Measurements from ENCODE around the gene NFIL3. TPM values are rescaled to one million over a fixed set of nuclear protein-coding genes. Genes with fewer than 3 reads are reported as not detected.

NFIL3 gene
- total and polyA plus RNA-seq, 2 of the 8 experiments (the other 6 are each of a cell fraction or from before 2014, with no cell fraction given), result 3.4 to 13.5 TPM

GRCh38 chr9:91371894-91372293 lies 51.7 kb downstream of the NFIL3 start:
- Histone ChIP-seq H3K23me2 (ENCODE audit: low read depth, low read length) (no peaks in the 10 kb centered on the region), H3K4ac (replicated peaks; ENCODE audit: insufficient read length, low read depth, low read length) (no peak overlapping the region), H3K27ac (ENCODE audit: low read depth, low read length) (no peak overlapping the region), H3K14ac (ENCODE audit: insufficient read length) (no peak overlapping the region), H2BK12ac (ENCODE audit: low read depth, low read length) (no peak overlapping the region), H3K4me2 (ENCODE audit: insufficient read depth in 1 of 2, low read depth in 2 of 2, low read length in 2 of 2) (no peak overlapping the region), H3K9ac (replicated peaks in 1 of 4; ENCODE audit: extremely low read depth in 1 of 4, low read depth in 3 of 4, low read length in 3 of 4) (no peak overlapping the region; a peak in 1 of 7 replicates), H3K27me3 (replicated peaks in 1 of 4; ENCODE audit: control insufficient read depth in 3 of 4, extremely low read depth in 1 of 4, insufficient read depth in 3 of 4, low read length in 3 of 4) (no peaks in the 10 kb centered on the region), H2BK120ac (replicated peaks; ENCODE audit: low read depth, low read length) (no peak overlapping the region), H3K79me1 (ENCODE audit: low read depth, low read length) (no peaks in the 10 kb centered on the region), H3K23ac (ENCODE audit: insufficient read length) (no peak overlapping the region), H2AK5ac (ENCODE audit: low read depth, low read length) (no peak overlapping the region), H4K91ac (replicated peaks; ENCODE audit: insufficient read length, low read length) (no peak overlapping the region), H3K4me1 (replicated peaks in 1 of 4; ENCODE audit: control insufficient read depth in 3 of 4, insufficient read depth in 4 of 4, low read length in 3 of 4) (no peaks in the 10 kb centered on the region), H3K9me3 (ENCODE audit: insufficient read depth in 2 of 2, low read depth in 1 of 2, low read length in 1 of 2) (no peaks in the 10 kb centered on the region), H4K20me1 (replicated peaks in 1 of 2; ENCODE audit: control insufficient read depth in 1 of 2, insufficient read depth in 2 of 2, low read length in 2 of 2) (no peaks in the 10 kb centered on the region), H2AFZ (ENCODE audit: low read length) (no peak overlapping the region), H2BK20ac (ENCODE audit: low read length) (no peak overlapping the region), H3K36me3 (ENCODE audit: control insufficient read depth in 2 of 4, insufficient read depth in 4 of 4, low read length in 3 of 4) (no peaks in the 10 kb centered on the region), H4K8ac (ENCODE audit: extremely low read depth, insufficient read depth, low read length) (no peak overlapping the region), H3K56ac (replicated peaks; ENCODE audit: insufficient read length, low read depth, low read length) (no peak overlapping the region), H4K5ac (ENCODE audit: insufficient read length, low read depth, low read length) (no peak overlapping the region), H3K4me3 (ENCODE audit: extremely low read depth in 1 of 4, insufficient read depth in 2 of 4, low read depth in 3 of 4, low read length in 4 of 4) (no peak overlapping the region), H2BK15ac (ENCODE audit: low read length) (no peak overlapping the region), H3K18ac (ENCODE audit: extremely low read depth, low read length) (no peak overlapping the region), H2BK5ac (ENCODE audit: low read depth, low read length) (no peak overlapping the region), H3K79me2 (ENCODE audit: control insufficient read depth in 1 of 2, insufficient read depth in 2 of 2, low read length in 2 of 2) (no peaks in the 10 kb centered on the region)
- 80% methylated on average over 1 of the region's 1 CpG; no CpG with 5 or more reads in 1 of the 2 experiments for whole genome bisulfite sequencing, 2 experiments (ENCODE audit: extremely low coverage in 1 of 2, insufficient coverage in 1 of 2, insufficient read length in 1 of 2, insufficient replicate concordance in 2 of 2, low coverage in 1 of 2, low lambda C conversion rate in 2 of 2, missing lambda C conversion rate in 1 of 2)
- FAIRE-seq (no peak), DNase-seq (ENCODE audit: low read depth in 1 of 2, low spot score in 2 of 2) (no peak)
- ChIA-PET POLR2A (ENCODE audit: partially characterized antibody) (interaction anchor here (0.9 kb wide), 1 partner anchor 11 kb away, joined by 3 read pairs; no protein-coding TSS in a partner anchor), CTCF (ENCODE audit: partially characterized antibody) (no interaction called here)
- no peak for TF ChIP-seq SP1 (IDR thresholded peaks at IDR 0.05; ENCODE audit: low read depth, low read length)
- TF ChIP-seq EGR1 (IDR thresholded peaks at IDR 0.05; ENCODE audit: borderline replicate concordance, low read depth, low read length), result no peak
- no peak for TF ChIP-seq SAP30 (IDR thresholded peaks at IDR 0.05; ENCODE audit: insufficient read depth, insufficient replicate concordance, low read length)

All from H1 (cell line).